HFF-Myc (cell line): ENCODE data around the gene DHRS9.

Source experiments
- DNase-seq: peaks from one replicate; pipeline ENCODE4 v3.0.0-alpha.2; 2011; ENCODE audit warnings: low read depth; ENCODE audit errors: extremely low read depth
- H3K4me3 ChIP-seq: replicated peaks from 2 replicates; pipeline ENCODE4 v1.5.1; 2011; ENCODE audit warnings: low read depth, mild to moderate bottlenecking, control low read depth, low read length
- CTCF ChIP-seq: IDR thresholded peaks from 2 replicates; pipeline ENCODE4 v1.5.1; 2012; ENCODE audit warnings: mild to moderate bottlenecking, low read depth, low read length, control low read depth; ENCODE audit errors: missing control alignments

Gene DHRS9

GRCh38 chr2:169141713-169142352 is 72.5 kb downstream of the DHRS9 start:
- TF ChIP-seq CTCF, result peak; percentile 94
- no peak overlapping the region for H3K4me3 ChIP-seq
- peak; percentile 40 for DNase-seq

GRCh38 chr2:169143998-169144397 is 74.6 kb downstream of the DHRS9 start:
- DNase-seq, result no peak
- H3K4me3 ChIP-seq, result no peak overlapping the region
- no peak for TF ChIP-seq CTCF
